Measurements from ENCODE around the gene FTSJ1. TPM values are rescaled to one million over a fixed set of nuclear protein-coding genes. Genes with fewer than 3 reads are reported as not detected.
"Not testable (repeated sequence)": the region's sequence is repeated elsewhere in the genome, so short reads cannot be mapped to it uniquely, and the experiment has no call there.

Gene FTSJ1
- total RNA-seq, 1 experiment from 2014 or later, result 70.7 TPM

DNA sequence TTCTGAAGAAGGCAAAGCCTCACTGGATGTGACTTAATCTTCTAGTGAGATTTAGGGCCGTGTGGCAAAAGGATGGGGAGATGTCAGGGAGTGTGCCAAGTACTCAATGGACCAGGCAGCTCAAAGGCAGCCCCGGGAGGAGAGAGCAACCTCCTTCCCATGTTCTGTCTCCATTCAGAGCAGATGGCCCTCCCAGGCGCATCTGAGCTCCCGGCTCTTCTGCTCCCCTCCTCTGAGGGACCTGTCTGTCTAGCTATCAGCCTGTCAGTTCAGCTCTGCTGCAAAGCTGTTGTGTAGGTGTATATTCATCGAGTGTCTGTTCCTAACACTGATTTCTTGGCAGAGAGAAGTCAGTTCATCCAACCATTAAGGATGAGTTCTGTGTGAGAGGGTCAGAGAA is 21.9 kb downstream of the FTSJ1 start:
- no peak for DNase-seq (ENCODE audit: low spot score)

DNA sequence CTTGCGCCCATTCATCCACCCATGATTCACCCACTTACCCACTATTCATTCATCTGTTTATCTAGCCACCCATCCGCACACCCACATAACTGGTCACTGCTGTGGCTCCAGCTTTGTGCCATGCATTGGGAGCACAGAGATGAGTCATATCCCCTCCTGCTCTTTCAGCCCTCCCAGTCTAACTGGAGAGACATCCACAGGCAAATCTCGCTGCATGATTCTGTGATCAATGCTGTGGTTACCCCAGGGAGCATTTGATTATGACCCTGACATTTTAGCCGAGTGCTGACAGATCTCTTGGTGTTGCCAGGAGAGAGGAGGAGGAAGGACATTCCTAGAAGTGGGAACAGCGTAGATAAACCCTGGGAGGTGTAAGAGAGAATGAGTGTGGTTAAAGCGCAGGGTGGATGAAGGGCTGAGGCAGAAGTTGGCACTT is 22.4 kb downstream of the FTSJ1 start:
- DNase-seq (ENCODE audit: low spot score), result peak; percentile 48

DNA sequence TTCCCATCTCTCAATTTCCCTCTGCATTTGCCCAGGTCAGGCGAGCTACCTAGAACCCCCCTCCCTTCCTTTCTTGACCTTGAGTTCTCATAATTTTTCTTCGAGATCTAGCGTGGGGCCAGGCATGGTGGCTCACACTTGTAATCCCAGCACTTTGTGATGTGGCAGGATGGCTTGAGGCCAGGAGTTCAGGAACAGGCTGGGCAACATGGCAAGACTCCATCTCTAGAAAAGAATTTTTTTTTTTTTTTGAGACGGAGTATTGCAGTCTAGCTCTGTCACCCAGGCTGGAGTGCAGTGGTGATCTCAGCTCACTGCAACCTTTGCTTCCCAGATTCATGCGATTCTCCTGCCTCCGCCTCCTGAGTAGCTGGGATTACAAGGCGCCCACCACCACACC is 28.3 kb downstream of the FTSJ1 start:
- no peak for DNase-seq (ENCODE audit: low spot score)

DNA sequence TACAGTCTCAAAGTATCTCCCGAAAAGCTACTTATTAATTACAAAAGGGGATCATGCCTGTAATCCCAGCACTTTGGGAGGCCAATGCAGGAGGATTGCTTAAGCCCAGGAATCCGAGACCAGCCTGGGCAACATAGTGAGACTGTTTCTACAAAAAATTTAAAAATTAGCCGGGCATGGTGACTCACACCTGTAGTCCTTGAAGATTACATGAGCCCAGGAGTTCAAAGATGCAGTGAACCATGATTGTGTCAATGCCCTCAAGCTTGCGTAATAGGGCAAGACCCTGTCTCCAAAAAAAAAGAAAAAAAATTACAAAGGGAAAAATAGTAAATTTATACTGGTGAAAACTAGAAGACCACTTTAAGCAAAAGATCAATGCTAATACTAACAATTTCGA is 29.5 kb downstream of the FTSJ1 start:
- DNase-seq (ENCODE audit: low spot score), result no peak

DNA sequence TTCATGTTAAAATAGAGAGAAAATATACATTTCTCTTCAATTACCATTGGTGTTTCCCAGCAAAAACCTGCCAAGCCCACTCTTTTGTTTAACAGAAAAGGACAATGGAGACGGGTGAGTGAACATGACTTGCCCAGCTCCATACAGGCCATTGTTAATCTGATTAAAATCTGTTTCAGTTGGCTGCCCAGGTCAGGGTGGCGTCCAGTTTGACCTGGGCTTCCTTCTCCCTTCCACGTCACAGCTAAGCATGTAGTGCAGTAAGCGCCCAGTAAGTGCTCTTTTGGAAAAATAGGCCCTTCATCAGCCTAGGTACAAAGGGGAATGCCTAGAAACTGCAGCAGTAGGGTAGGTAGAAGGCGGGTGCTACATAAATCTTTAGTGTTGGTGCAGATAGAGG is 31.2 kb downstream of the FTSJ1 start:
- DNase-seq (ENCODE audit: low spot score), result no peak

DNA sequence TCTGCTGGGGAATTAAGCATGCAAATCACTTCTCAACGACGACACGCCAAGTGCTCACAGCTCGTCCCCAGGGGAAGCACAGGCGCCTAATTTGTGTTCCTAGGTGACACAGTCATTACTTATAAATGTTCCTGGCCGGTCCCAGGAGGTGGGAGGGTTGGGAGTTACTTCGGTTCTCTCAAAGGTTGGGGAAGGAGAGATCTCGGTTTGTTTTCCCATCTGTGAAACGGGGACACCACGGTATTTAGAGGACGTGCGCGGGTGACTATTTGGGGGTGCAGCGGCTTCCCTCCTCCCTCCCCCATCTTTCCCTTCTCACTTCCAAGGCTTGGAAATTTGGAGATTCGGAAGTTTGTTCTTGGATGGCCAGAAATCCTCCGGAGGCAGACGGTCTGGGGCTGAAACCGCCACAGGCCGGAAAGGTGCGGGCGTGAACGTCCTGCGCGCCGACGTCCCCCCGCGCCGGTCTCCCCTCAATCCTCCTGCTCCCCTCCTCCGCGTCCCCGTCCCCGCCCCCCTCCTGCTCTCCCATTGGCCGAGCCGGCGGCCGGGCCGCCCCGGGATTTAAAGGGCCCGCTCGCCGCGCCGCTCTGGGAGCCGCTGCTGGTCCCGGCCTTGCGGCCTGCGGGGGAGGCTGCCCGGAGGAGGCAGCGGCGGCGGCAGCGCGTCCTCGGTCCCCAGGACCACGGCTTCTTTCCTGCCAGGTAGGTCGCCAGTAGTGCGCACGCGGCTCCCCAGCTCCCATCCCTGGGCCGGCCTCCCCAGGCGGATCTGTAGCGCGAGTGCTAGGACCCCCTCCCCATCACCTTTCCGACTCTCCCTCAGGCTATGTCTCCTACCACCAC is 32.6 kb downstream of the FTSJ1 start, which contains the start of gene PORCN:
Gene PORCN (plus strand): TSS at position 593 of the 845 bp plus-strand sequence. CDS start 829 bp downstream, outside the sequence.
- DNase-seq (ENCODE audit: low spot score), result no peak

DNA sequence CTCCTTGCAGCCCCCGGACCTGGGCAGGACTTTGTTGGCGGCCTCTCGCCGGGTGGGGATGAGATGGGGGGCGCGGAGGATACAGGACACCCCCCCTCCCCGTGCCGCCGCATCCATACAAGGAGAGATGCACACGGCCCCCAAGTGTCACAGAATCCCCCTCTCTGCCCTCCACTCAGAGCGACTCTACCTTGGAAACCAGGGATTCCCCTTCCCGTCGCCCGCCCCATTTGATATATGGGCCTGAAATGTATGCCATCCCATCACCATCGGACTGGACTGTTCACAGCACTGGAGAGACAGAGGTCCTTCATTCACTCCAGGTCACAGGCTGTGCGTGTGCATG is 33.2 kb downstream of the FTSJ1 start:
- DNase-seq (ENCODE audit: low spot score), result no peak

DNA sequence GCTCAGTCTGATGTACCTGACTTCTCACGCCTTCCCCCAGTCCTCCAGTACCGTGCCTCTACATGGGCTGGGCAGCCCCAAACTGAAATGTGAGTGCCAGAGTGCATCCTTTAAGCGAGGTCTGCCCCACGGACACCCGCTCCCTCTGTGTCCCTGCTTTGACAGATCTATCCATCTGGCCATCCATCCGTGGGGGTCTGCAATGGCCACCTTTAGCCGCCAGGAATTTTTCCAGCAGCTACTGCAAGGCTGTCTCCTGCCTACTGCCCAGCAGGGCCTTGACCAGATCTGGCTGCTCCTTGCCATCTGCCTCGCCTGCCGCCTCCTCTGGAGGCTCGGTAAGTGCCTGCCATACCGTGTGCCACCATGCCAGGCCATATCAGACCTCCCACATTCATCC is 33.6 kb downstream of the FTSJ1 start:
- no peak for DNase-seq (ENCODE audit: low spot score)

DNA sequence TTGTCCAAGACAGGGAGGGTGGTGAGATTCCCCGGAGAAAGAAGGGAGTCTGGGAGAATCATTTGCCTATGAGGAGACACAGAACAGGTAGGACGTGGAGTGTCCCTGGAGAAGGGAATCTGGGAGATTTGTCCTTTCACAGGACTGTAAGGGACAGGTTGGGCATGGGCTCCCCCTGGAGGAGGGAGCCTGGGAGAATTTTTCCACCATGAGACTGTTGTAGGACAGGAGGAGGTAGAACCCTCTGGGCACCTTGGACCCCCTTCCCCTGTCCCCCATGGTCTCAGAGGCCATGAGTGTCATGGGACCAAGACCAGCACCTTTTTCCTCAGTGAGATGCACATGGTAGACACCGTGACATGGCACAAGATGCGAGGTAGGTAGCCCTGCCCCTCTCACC is 35.6 kb downstream of the FTSJ1 start:
- DNase-seq (ENCODE audit: low spot score), result no peak

DNA sequence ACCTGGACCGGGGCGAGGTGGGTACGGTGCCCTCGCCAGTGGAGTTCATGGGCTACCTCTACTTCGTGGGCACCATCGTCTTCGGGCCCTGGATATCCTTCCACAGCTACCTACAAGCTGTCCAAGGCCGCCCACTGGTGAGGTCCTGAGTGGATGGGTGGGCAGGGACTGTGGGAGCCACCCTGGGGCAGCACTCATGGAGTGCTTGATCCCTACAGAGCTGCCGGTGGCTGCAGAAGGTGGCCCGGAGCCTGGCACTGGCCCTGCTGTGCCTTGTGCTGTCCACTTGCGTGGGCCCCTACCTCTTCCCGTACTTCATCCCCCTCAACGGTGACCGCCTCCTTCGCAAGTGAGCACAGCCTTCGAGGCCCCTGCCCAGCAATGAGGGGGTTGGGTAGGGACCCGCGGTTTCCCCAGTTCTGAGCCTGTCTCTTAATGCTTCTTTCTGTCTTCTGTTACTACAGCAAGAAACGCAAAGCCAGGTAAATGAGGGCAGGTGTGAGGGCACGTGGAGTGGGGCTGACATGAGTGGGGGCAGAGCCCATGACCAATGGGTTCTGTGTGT is 36.5 kb downstream of the FTSJ1 start:
- DNase-seq (ENCODE audit: low spot score), result no peak

DNA sequence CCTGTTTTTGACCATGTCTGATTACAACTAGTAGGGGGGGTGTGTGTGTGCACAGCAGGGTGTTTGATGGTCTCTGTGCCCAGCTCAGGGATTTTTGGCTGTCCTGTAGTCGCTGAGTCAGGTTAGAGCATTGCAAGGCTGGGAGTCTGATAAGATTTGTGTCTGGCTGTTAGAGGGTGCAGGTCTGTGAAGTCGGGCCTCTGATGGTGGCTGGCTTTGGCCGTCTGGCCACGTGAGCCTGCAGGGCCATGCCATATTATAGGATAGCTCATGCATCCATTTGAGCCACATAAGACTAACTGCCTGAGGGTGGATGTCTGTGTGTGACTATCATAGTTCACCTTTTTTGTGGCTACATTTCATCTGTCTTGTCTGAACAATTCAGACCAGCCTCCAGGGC is 37.7 kb downstream of the FTSJ1 start:
- no peak for DNase-seq (ENCODE audit: low spot score)

DNA sequence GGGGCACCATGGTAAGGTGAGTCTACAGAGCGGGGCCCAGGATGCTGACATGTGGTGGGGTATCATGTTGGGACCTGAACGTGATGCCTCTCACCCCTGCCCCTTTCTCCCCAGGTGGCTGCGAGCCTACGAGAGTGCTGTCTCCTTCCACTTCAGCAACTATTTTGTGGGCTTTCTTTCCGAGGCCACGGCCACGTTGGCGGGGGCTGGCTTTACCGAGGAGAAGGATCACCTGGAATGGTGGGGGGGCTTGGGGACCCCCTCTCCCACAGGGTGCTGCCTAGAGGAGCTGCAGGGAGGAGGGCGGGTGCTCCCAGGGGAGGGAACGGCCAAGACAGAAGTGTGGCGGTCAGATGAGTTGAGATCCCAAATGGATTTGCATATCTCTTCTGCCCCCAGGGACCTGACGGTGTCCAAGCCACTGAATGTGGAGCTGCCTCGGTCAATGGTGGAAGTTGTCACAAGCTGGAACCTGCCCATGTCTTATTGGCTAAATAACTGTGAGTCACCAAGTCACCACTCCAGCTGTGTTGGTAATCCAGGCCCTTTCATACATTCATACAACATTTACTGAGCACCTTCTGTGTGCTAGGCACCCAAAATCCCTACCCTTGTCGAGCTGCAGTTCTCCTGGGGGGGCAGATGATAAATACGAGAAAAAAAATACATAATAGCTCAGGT is 38.3 kb downstream of the FTSJ1 start:
- DNase-seq (ENCODE audit: low spot score), result no peak

DNA sequence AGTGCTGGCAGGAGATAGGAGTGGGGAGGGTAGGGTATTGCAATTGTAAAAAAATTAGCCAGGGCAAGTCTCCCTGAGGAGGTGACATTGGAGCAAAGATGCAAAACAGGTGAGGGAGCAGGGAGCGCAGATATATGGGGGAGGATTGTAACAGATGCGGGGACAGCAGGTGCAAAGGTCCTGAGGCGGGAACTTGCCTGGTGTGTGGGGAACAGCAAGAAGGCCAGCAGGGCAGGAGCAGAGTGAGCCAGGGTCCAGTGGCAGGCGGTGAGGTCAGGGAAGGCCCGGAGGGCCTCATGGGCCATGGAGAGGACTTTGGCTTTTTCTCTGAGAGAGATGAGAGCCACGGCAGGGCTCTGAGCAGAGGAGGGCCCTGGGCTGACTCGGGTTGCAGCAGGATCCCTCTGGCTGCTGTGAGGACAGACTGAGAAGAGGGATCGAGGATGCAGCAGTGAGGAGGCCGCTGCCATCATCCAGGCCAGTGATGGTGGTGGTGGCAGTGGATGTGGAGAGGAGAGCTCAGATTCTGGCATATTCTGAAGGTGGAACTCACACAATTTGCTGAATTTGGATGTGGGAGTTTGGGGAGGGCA is 39.0 kb downstream of the FTSJ1 start:
- no peak for DNase-seq (ENCODE audit: low spot score)

DNA sequence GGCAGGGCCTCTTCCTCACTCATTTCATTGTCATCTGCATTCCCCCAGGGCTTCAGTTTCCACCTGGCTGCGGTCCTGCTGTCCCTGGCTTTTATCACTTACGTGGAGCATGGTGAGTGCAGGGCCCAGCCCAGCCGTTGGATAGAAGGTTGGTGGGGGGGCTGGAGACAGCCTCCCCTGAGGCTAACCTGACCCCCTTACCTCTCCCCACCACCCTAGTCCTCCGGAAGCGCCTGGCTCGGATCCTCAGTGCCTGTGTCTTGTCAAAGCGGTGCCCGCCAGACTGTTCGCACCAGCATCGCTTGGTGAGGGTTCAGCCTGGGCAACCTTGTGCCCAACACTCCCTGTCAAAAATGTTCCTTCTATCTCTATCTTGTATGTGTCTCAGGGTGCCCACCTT is 39.8 kb downstream of the FTSJ1 start:
- no peak for DNase-seq (ENCODE audit: low spot score)

DNA sequence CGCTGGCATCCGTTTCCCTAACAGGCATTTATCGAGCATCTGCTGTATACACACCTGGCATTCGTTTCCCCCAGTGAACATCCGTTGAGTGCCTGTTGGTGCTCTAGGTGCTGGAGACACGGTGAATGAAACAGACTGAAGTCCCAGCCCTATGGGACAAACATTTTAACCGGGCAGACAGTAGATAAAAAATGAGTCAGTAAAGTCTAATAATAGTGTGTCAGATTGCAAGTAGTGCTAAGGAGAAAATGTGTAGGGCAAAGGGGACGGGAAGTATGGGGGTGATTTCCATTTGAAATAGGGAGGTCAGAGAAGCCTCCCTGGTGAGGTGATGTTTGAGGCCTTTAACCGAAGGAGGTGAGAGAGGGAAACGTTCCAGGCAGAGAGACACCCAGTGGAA is 40.3 kb downstream of the FTSJ1 start:
- DNase-seq (ENCODE audit: low spot score), result no peak

DNA sequence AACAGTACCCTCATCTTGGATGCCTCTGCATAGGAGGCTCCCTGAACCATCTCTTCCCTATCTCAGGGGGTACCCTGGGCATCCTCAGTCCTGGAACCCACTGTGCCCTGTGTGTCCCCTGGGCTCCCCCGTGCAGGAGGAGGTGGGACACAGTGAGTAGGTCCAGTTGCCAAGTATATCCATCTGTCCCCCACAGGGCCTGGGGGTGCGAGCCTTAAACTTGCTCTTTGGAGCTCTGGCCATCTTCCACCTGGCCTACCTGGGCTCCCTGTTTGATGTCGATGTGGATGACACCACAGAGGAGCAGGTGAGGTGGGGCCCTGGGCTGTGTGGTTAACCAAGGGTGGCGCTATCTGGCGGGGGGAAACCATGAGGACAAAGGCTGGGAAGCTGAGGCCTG is 41.0 kb downstream of the FTSJ1 start:
- DNase-seq (ENCODE audit: low spot score), result no peak

DNA sequence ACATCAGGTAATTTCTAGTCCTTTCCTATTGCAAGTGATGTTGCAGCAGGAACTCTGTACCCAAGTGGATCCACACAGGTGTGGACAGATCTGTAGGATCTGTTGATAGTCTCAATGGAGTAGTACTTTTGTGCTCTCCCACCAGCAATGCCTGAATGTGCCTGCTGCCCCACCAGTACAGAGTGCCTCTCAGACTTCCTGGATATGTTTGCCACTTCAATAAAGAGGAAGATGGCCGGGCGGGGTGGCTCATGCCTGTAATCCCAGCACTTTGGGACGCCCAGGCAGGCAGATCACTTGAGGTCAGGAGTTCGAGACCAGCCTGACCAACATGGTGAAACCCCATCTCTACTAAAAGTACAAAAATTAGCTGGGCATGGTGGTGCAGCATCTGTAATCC is 43.5 kb downstream of the FTSJ1 start:
- DNase-seq (ENCODE audit: low spot score), result not testable (repeated sequence)

DNA sequence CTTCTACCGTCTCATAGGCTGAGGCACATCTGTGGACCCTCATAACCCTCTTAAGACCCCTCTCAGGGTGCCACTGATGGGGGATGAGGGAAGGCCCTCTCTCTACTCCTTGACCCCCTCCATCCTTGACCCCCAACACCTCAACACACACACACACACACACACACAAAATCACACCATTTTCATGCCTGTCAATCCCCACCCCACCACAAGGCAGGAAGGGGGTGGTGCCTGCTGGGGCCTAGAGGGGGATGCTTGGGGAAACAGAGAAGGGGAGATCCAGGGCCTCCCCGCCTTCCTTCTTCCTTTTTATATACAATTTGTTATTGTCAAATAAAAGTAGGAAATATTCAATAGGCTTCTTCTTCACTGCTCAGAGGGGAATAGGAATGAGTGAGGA is 44.5 kb downstream of the FTSJ1 start:
- no peak for DNase-seq (ENCODE audit: low spot score)

DNA sequence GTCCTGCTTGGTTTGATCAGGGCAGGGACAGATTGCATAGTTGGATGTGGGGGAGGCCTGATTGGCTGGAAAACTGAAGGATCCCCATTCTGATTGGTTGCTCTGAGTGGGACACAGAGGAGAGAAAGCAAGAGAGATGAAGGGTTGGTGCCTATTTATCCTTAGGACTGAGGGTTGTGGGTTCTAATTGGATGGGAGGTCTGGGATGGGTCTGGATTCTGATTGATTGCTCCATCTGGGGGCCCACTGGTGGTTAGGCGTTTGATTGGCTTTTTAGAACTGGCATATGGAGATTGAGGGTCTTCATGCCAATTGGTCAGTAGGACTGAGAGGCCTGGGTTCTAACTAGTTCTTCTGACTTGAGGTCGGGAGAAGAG is 45.0 kb downstream of the FTSJ1 start:
- no peak for DNase-seq (ENCODE audit: low spot score)

DNA sequence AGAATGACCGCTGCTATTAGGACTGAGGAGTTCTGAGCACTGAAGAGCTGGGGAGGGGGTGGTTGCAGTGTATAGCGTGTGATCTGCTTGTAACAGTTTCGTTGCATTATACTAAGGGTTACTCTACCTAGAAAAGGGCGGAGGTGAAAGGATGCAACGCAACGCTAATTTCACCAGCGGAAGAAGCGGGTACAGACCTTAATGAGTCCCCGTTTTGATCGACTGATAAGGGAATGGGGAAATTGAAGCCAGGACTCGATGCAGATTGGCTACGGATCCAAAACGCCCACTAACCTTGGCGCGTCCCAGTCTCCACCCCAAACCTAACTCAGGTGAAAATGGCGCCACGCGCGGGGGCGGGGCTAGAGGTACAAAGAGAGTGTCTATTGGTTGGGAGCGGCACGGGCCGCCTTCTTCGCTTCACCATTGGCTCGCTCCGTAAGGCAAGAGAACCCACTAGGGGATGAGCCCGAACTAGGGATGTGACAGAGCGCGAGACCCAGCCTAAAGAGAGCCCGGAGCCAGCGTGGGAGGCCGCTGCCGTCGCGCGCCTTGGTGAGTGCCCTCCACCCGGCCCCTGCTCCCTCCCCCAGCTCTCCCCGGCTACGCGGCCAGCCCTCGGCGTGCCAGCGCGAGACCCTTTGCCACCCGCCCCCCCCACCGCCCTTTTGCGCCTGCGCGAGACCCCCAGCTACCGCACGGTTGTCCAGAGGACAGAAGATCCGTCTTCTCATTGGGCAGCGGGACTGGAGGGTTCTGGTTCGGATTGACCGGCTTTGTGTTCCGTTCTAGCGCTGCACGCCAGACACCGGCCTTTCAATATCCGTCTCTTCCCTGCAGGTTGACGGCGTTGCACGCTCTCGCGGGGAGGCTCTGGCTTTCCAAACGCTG is 45.6 kb downstream of the FTSJ1 start, which contains the start of gene EBP:
Gene EBP (plus strand): TSS at position 456 of the 891 bp plus-strand sequence. CDS start 1,964 bp downstream, outside the sequence.
- peak; percentile 89 for DNase-seq (ENCODE audit: low spot score)

DNA sequence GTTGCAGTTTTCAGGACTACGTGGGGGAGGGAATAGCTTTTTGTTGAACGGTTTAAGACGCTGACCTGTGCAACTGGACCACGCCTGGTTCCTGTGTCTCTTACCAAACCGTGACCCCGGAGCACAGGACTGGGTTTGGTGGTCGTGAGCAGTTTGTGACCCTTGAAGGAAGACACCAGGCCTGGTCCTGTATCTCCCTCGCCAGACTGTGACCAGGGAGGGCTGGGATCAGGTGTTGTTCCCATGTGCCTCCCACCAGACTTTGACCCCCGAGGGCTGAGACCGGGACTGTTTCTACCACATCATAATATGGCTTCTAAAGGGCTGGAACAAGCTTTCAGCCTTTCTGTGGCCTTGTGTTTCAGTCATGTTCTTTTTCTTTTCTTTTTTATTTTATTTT is 46.3 kb downstream of the FTSJ1 start:
- DNase-seq (ENCODE audit: low spot score), result no peak
